HEK293 (cell line): ENCODE measurements around the gene DUS3L.

Experiments used
- CTCF ChIP-seq: fragments of 450-650 bp; formaldehyde crosslinking; IDR thresholded peaks from 2 replicates; pipeline ENCODE4 v1.5.1; 2016; ENCODE audit warnings: missing biosample characterization, missing genetic modification characterization
- ZBTB49 ChIP-seq: fragments of 450-650 bp; formaldehyde crosslinking; IDR thresholded peaks from 2 replicates; pipeline ENCODE4 v1.5.1; 2016; ENCODE audit warnings: missing biosample characterization, missing genetic modification characterization, low read depth

- TF ChIP-seq ZBTB49 (tag by site-specific recombination) (no peak), CTCF (tag by site-specific recombination) (no peak)
Measured at GRCh38 chr19:5804516-5805461, 13.8 kb upstream of the DUS3L start, which contains the start of gene NRTN.
